Measurements from ENCODE around the gene ZFAND6.

ZFAND6 gene

DNA sequence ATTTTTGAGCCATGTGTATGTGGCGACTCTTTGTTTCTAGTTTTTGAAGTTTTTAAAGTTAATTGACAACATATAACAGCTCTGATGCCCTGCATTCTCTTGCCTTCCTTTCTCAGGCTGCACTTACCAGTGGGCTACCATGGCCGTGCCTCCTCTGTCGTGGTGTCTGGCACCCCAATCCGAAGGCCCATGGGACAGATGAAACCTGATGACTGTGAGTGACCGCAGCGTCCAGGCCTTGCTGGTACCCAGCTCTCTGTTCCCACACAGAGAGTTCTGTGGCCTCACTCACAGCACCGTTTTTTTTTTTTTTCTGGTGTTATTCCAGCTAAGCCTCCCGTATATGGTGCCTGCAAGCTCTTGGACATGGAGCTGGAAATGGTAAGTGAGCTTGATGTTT, 108.5 kb downstream of the ZFAND6 start:
- no peak for DNase-seq (ENCODE audit: low read depth in 2 of 2, low spot score in 1 of 2)

DNA sequence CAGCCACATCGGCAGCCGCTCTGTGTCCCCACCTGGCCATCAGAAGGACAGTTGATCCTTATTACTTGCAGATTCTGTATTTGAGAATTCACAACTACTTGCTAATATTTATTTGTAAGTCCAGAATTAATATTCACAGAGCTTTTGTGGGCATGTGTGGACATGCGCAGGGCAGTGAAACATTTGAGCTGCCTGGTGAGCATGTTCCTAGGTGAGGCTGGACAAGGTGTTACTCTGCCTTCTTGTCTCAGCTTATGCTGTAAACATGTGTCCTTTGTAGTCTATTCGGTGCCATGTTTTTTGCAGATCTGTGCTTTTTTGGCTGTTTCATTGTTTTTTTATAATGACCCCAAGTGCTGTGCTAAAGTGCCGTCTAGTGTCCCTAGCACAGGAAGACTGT, 108.9 kb downstream of the ZFAND6 start:
- no peak for DNase-seq (ENCODE audit: low read depth in 2 of 2, low spot score in 1 of 2)

DNA sequence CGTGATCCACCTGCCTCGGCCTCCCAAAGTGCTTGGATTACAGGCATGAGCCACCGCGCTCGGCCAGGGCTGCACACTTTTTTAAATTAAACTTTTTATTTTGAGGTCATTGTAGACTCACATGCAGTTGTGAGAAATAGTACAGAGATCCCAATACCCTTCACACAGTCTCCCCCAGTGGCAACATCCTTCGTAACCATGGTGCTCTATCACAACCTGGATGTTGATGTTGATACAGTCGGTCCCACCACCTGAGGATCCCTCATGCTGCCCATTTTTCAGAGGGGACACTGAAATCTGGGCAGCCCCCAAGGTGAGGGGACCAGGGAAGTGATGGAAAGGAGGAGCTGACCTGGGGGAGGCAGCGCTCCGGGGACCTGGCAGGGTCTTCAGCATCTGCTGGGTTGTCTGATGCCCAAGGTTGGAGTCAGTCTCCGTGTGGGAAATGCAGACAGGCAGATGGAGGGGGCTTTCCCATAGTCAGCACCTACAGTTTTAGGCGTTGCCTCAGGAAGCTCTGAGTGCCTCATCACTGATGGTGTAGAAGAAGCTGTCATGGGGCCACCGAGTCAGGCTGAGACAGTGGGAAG, 110.4 kb downstream of the ZFAND6 start:
- no peak for DNase-seq (ENCODE audit: low read depth in 2 of 2, low spot score in 1 of 2)

DNA sequence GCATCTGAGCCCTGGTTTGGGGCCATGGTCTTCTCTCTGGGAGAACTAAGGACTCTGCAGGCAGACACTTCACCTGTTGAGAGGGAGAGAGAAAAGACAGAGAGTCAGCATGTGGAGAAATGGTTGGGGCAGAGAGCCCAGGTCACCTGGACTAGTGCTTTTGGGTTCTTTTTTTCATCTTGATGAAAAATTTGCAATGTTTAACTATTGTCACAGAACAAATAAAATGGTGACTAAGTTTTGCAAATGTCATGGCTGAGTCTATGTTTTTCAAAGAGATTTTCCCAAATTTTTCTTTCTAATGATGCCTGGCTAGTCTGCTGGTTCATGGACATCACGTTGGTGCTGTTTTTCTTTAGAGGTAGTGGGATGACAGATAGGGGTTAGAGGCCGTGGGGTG, 111.1 kb downstream of the ZFAND6 start:
- DNase-seq (ENCODE audit: low read depth in 2 of 2, low spot score in 1 of 2): no peak

DNA sequence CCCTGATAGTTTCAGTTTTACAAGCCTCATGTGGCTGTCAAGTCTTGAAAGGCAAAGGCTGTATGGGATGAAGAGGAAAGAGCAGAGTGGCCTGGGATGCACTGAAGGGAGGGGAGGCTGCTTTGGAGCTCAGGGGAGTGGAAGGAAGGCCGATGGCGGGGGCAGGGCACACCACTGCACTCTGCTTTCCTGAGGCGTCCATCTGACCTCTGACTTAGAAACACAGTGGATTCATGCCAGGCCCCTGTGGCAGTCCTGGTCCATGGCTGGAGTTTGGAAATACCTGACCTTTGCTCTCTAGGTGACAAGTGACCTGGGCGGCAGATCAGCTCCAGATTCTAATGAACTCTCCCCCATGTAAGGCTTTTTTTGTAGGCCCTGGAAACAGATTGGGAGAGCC, 112.3 kb downstream of the ZFAND6 start:
- DNase-seq (ENCODE audit: low read depth in 2 of 2, low spot score in 1 of 2): no peak

DNA sequence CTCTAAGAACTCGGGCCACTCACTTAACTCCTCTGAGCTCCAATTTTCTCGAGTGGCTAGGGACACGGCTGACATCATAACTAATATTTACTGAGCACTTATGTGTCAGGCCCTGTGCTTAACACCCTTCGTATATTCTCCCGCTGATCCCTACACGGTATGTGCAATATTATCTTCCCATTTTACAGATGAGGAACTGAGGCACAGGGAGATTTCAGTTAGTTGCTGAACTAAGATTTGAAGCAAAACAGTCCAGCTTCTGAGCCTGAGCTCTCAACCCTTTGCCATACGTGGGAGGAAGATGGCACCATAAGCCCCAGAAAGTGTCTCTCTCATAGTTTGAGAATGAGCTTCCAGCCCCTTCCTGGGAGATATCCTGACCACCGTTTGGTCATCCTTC, 112.9 kb downstream of the ZFAND6 start:
- no peak for DNase-seq (ENCODE audit: low read depth in 2 of 2, low spot score in 1 of 2)

DNA sequence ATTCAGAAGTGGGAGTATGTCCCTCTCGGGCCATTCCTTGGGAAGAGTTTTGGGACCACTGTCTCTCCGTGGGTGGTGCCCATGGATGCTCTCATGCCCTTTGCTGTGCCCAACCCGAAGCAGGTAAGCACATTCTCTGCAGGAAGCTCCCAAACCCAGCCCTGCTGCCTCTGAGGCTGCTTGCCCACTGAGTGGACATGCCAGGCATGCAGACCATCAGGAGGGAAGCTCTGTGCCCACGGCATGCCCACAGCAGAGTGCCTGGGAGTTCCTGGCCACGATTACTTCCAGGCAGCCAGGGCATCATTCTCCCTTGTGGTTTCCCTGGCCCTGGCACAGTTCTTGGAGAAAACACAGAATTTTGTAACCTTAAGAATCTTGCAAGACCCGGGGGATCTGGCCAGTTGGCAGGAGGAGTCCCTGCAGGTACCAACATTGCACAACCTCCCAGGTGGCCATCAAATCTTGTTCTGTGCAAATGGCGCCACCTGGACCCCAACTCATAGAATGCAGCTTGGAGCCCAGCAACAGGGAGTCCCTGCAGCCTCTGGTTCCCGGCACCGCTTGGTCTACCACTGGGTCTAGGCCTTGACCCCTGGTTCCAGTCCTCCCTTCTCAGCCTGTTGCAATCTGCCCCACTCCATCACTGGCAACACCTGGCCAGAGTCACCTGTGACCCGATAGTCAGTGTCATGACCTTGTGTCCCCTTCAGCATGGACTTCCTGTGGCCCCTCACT, 113.7 kb downstream of the ZFAND6 start:
- peak; percentile 27 to 31 for DNase-seq (ENCODE audit: low read depth in 2 of 2, low spot score in 1 of 2)

DNA sequence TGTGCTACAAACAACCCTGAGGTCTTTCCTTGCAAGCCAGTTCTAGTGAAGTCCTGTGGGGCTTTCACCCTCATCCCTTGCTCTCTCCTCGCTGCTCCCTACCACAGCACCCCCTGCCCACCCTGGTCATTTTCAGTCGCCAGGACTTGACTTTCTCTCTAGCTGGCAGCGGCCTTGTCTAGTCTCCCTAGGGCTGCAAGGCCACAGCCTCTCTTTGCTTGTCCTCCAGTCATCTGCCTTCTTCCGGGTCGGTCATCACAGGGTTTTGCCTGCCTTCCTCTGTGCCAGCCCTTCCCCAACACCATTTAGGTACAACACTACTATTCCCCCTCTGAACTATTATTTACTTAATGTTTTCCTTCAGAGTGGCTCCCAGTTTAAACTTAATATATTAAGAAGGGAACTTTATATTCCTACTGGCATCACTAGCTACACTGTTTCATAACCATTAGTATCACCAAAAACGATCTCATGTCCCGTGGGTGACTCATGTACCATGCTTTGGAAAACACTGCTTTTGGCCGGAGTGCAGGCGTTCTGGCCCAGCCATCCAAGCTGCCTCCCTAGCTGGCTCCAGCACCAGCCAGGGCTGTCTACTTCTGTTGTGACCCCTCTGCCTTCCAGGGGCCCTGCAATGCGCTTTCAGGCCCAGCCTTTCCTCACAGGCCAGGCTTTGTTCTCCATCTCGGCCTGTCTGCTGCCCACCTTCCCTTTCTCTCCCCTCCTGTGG, 114.7 kb downstream of the ZFAND6 start:
- no peak for DNase-seq (ENCODE audit: low read depth in 2 of 2, low spot score in 1 of 2)

DNA sequence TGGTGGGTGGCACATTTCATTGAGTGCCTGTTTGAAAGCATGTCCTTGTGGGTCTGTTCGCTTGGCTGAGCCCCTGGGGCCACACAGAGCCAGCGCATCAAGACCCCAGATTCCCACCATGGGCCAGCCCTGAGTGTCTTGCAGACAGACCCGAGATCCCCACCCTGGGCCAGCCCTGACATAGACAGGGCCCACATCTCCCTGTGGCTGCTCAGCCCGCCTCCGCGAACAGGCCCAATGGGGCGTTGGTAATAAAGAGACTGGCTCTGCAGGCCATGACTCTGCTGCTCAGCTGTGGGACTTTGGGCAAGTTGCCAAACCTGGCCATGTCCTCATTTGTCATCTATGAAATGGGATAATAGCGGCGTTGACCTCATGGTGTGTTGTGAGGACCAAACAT, 116.0 kb downstream of the ZFAND6 start:
- no peak for DNase-seq (ENCODE audit: low read depth in 2 of 2, low spot score in 1 of 2)

DNA sequence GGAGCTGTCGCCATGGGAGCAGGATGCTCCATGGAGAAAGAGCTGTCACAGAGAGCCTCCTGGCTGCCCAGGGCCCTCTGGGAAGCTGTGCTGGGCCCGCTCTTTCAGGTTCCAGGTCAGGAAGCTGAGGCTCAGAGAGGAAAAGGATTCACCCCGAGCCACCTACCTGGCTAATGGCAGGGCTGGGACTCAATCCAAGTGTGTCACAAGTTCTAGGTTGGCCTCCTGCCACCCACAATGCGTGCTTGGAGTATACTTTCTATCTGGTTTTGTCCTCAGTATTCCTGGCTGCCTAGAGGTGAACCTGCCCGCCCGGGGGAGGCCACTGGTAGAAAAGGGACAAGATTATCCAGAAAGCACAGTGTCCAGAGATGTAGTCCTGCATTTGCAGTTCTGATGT, 117.0 kb downstream of the ZFAND6 start:
- no peak for DNase-seq (ENCODE audit: low read depth in 2 of 2, low spot score in 1 of 2)

DNA sequence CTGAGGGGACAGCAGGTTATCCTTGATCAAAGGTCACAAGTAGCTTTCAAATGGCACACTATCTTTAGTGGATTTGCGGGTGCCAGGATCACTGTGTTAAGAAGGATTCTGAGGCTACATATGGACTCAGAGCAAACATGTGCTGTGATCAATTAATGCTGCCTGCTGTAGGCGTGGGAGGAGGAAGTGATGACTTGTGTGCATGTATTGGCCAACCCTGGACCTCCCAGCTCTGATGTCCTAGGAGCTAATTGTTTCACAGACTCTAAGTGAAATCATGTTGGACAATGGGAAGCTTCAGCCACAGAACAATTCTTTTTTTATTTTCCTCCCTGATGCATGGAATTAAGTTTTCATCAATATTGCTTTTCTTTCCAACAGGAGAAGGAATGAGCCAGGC, 117.7 kb downstream of the ZFAND6 start:
- no peak for DNase-seq (ENCODE audit: low read depth in 2 of 2, low spot score in 1 of 2)

DNA sequence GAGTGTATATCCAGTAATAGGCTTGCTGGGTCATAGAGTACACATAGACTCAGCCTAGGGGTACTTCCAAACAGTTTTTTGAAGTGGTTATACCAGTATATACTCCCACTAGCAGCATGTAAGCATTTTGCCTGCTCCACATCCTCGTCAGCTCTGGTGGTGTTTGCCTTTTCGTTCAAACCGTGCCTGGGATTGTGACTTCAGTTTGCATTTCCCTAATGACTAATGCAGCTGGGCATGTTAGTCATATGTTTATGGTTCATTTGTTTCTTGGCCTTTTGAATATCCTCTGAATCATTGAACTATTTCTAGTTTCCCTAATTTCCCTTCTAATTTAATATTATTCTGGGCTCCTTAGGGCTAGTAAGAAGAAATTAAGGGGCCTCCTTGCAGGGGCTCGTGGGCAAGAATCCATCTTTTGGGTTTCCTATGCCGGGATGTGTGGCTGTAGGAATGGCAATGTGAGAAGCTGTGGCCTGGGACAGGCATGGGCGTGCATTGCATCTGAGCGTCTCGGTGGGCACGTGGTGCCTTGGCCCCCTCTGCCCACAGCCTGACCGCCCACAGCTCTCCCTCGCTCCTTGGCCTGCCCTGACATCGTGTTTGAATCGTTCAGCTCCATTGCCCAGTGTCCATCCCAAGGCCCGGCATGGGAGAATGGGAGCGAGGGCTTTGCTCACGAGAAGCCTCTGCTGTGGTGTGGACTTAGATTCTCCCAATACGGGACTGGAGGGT, 119.7 kb downstream of the ZFAND6 start:
- DNase-seq (ENCODE audit: low read depth in 2 of 2, low spot score in 1 of 2): no peak

DNA sequence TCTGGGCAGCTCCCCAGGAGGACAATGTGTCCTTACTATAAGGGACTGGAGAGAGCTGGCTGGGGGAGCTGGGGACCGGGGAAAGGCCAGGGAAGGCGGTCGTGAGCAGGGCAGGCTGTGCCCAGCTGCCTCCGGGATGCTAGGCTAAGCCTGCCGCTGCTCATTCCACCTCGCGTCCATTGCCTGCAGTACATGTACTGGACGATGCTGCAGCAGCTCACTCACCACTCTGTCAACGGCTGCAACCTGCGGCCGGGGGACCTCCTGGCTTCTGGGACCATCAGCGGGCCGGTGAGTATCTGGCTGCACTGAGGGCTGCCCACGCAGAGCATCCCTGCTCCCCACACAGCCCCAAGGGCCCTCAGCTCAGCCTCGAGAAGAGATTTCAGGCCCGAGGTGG, 120.5 kb downstream of the ZFAND6 start:
- no peak for DNase-seq (ENCODE audit: low read depth in 2 of 2, low spot score in 1 of 2)

DNA sequence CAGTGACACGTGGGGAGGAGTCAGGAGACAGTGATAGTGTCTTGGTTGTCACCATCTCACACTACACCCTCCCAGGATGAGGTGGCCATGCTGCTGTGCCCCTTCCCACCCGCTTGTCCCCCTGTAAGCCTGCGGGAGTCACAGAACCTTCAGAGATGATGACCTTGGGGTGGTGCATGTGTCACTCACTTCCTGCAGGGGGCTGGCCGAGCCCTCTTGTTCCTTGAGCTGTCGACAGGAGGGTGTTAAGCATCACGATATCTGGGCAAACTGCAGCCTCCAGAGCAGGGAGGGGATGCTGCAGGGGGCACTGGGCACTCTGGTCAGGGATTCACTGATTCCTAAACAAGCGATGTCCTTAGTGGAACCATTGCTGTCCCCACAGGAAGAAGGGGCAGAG, 121.0 kb downstream of the ZFAND6 start:
- DNase-seq (ENCODE audit: low read depth in 2 of 2, low spot score in 1 of 2): no peak

DNA sequence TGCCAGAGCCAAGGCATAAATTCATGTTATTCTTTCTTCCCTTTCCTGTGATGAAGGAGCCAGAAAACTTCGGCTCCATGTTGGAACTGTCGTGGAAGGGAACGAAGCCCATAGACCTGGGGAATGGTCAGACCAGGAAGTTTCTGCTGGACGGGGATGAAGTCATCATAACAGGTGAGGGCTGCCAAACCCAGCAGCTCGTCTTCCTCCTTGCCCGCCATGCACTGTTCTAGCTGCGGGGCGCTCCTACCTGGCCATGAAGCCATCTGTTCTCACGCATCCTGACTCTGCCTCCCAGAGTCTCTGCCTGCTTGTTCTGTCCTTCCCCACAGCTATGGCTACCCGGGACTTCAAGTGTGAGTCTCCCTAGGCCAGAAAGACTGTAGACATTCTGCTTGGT, 121.5 kb downstream of the ZFAND6 start:
- DNase-seq (ENCODE audit: low read depth in 2 of 2, low spot score in 1 of 2): no peak

DNA sequence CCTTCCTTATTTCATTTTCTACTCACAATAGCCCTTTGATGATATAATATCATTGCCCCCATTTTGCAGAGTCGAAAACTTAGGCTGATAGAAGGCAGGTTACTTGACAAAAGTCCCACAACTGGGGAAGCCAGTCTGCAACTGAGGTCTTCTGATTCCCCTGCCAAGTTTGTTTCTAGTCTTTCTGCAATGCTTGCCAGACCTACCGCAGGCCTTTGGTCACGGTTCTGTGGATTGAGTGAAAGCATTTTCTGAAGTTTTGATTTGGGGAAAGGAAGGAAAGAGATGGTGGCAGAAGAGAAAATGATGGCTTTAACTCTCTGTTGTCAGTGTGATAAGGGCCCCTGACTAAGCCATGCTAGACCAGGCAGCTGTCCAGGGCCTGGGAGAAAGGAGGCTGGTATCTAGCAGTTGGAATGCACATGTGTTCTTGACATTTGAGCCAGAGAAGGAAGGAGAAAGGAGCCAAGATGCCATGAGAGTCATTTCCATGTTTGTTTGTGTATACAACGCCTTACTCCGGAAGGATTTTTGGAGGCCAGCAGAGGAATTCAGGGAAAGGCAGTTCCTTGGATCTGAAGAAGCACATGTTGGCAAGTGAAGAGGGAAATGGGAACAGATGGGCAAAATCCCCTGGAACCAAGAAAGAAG, 123.3 kb downstream of the ZFAND6 start:
- DNase-seq (ENCODE audit: low read depth in 2 of 2, low spot score in 1 of 2): no peak

DNA sequence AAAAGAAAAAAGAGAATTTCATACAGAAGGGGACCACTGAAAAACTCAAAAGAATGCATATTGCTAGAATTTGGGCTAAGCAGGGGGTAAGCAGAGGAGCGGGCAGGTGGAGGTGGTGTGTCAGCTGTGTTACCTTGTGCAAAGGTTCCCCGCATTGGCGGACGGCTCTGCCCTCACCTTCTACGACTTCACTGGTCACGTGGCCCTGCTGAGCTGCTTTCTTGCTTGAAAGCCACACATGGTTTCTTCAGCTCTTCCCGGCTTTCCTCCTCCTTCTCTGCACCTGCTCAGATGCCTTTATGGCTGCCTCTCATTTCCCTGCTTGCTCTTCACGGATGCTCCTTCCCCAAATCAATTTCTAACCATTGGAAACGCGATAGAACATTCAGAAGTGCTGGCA, 123.8 kb downstream of the ZFAND6 start:
- DNase-seq (ENCODE audit: low read depth in 2 of 2, low spot score in 1 of 2): no peak

DNA sequence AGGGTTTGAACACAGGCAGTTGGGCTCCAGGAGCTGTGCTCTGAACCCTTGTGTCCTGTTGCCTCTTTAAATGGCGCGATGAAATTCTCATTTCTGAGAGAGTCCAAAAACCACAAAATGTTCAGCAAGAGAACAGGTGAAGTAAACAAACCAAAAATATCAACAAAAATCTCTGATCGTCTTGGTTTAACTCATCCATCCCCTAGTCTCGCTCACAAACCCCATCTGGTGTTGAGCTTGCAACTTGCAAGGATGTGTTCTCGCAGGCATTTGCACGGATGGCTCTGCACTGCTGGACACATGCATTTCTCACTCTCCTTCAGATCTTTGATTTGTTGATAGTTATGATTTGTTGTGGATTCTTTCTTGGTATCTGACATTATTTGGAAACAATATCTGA, 124.4 kb downstream of the ZFAND6 start:
- DNase-seq (ENCODE audit: low read depth in 2 of 2, low spot score in 1 of 2): no peak

DNA sequence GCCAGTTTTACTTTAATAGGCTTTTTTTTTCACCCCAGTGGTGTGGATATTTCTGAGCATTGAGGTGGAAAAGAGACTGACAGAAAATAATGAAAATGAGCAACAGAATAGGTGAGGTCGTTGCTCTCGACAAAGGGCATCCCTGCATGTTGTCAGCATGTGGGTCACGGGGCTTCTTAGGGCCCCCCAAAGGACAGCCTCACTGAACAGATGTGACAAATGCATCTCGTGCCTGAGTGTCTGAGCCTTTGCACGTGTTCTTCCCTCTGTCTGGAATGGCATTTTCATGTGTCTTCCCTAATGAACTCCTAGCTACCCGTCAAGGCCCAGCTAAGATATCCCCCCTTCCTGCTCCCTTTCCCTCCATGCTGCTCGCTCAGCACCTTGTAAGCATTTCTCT, 125.1 kb downstream of the ZFAND6 start:
- no peak for DNase-seq (ENCODE audit: low read depth in 2 of 2, low spot score in 1 of 2)

DNA sequence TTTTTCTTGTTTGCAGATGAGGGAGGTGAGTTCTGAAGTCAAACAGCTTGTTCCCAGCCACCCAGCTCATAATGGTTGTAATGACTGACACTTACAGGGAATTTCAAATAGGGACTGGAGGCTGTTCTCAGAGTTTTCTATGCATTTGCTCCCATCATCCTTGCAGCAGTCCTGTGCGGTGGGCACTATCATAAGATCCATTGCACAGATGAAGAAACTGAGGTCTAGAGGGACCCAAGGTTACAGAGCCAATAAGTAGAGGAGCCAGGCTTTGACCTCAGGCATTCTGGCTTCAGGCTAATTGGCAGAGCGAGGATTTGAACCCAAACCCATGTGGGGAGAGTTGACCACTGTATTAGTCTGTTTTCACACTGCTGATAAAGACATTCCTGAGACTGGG, 125.7 kb downstream of the ZFAND6 start:
- no peak for DNase-seq (ENCODE audit: low read depth in 2 of 2, low spot score in 1 of 2)

DNA sequence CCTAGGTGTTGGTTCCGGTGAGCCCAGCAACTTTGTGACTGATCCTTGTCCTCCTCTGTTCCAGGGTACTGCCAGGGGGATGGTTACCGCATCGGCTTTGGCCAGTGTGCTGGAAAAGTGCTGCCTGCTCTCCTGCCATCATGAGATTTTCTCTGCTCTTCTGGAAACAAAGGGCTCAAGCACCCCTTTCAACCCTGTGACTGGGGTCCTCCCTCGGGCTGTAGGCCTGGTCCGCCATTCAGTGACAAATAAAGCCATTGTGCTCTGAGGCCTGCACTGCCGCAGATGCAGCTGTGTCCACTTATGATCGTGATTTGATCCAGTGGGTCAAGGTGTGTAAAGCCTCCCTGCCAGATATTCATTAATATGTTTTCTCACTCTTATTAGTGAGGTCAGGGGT, 126.6 kb downstream of the ZFAND6 start:
- DNase-seq (ENCODE audit: low read depth in 2 of 2, low spot score in 1 of 2): no peak
